ENCODE measurements around the gene SIN3A.

Gene SIN3A

GRCh38 chr15:75371901-75372688 is 79.4 kb downstream of the SIN3A start:
- no peak for DNase-seq
- TF ChIP-seq GATA1 (IDR thresholded peaks at IDR 0.05; ENCODE audit: low read depth, low read length), result no peak
- no peak for TF ChIP-seq POLR2A (IDR thresholded peaks at IDR 0.05; ENCODE audit: low read length)

DNA sequence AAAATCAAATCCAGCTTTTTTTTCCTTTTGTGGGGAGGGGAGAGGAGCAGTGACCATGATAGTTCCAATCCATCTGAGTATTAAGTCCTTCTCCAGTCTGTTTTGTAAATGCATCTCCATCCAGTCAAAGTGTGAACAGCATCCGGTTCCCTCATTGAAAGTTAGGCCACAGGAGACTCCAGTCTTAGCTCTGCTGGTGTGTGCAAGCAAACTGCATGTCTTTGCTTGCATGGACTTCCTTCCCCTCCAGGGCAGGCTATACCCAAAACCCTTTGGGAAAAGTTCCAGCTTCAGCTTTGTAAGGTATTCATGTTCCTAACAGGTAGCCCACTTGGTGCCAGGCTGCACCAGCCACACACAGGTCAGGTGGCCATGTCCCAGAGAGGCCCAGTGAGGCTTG is 80.0 kb downstream of the SIN3A start:
- no peak for DNase-seq
- no peak for TF ChIP-seq GATA1 (IDR thresholded peaks at IDR 0.05; ENCODE audit: low read depth, low read length)
- no peak for TF ChIP-seq POLR2A (IDR thresholded peaks at IDR 0.05; ENCODE audit: low read length)

DNA sequence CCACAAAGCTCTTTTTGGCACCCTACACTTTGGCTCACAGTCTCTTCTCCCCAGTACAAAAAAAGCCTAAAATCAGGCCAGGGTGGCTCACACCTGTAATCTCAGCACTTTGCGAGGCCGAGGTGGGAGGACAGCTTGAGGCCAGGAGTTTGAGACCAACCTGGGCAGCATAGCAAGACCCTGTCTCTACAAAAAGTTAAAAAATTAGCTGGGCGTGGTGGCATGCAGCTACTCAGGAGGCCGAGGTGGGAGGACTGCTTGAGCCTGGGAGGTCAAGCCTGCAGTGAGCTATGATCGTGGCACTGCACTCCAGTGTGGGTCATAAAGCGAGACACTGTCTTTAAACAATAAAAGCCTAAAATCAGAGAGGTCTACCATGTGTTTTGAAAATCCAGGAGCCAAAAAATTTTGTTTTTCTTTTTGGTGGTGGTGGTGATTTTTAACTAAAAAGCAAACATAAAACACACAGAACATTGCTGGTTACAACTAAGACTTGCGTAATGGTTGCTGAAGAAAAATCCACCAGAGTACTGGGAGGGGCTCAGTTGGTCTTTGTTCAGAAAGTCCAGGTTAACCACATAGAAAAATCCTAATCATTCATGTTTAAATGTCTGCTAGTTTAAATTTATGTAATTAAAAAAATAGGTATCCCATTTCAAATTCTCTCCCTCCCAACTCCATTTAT is 81.5 kb downstream of the SIN3A start:
- TF ChIP-seq GATA1 (IDR thresholded peaks at IDR 0.05; ENCODE audit: low read depth, low read length), result no peak
- no peak for TF ChIP-seq POLR2A (IDR thresholded peaks at IDR 0.05; ENCODE audit: low read length)
- no peak for DNase-seq

DNA sequence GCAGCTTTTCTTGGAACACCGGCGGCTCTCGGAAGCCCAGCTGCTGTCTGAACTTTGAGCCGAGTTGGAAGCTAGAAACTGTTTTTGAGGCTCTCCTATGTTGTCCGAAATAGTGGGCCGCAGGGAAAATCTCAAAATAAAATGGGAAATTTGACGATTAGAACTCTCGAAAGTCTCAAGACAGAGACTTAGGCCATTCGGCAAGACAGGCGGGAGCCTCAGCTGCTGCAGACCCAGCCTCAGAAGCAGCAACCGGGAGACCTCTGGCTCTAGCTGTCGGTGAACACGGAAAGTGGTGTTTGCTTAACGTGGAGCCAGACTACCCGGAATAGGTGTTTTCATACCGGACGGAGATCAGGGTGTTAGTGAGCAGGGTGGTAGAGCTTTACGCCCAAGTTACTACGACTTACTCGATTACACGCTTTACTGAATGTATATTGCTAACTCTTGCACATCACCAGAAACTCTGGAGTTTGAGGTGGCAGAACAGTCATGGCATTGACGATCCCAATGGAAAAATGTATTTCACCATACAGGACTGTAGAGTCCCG is 82.7 kb downstream of the SIN3A start:
- DNase-seq, result peak in 1 of 2 experiments; percentile 62
- TF ChIP-seq GATA1 (IDR thresholded peaks at IDR 0.05; ENCODE audit: low read depth, low read length) (no peak), POLR2A (IDR thresholded peaks at IDR 0.05; ENCODE audit: low read length) (no peak)

DNA sequence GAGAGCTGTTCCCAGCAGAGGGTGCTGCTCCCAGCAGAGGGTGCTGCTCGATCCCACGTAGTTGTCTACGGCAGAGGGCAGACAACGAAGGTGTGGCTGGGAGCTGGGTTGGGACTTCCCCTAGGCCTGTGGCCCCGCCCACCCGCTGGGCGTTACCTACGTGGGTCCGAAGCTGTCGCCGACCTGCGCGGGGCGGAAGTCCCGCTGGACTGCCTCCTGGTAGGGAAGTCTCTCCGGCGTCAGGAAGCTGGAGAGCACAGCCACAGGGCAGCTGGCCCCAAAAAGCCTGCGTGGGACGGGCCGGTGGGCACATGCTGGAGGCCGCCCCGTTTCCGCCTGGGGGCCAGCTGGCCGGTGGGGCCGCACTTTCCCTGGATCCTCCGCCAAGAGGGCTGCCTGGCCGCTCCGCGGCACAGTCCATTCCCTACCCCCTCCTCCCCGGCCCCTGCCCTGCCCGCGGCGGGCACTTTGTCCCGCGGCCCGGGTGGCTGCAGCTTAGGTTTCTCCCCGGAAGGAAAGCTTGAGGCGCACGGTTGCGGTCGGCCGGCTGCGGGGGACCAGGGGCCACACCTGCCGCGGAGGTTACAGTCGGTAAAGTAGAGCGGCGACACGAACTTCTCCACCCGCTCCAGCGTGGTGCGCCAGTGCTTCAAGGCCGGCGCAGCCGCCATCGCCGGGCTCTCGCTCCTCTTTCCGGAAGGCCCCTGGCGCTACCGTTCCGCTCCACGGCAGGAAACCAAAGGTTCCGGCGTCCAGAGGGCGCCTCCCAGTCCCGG is 83.4 kb downstream of the SIN3A start, which contains the start of gene MAN2C1:
TSS of gene MAN2C1 (minus strand) at position 695 of the 776 bp plus-strand sequence. CDS start at position 671, 24 bp downstream.
- DNase-seq, result peak; percentile 96 to 98
- TF ChIP-seq POLR2A (IDR thresholded peaks at IDR 0.05; ENCODE audit: low read length), result peak; percentile 94
- no peak for TF ChIP-seq GATA1 (IDR thresholded peaks at IDR 0.05; ENCODE audit: low read depth, low read length)

DNA sequence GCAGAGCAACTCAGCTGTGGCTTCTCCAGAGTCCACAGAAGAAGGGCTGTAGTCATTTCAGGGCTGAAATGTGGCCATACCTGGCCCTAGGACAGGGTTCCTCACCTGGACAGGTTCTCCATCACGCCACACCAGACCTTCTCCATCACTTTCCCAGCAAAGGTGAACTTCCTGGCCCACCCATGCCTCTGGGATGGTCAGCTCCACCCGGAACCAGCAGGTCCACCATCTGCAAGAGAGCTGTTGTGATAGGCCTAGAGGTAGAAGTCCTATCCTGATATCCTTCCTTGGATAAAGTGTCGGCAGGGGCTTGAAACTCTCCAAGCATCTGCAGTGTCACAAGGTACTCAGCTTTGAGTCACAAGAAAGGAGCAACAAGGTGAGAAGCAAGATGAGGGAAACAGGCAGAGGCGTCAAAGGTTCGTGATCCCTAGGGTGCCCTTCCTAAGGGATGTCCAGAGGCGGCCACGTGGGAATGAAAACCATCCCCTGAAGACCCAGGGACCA is 84.0 kb downstream of the SIN3A start:
- no peak for DNase-seq
- TF ChIP-seq POLR2A (IDR thresholded peaks at IDR 0.05; ENCODE audit: low read length) (no peak), GATA1 (IDR thresholded peaks at IDR 0.05; ENCODE audit: low read depth, low read length) (no peak)

GRCh38 chr15:75367006-75367405 is 84.5 kb downstream of the SIN3A start:
- TF ChIP-seq GATA1 (IDR thresholded peaks at IDR 0.05; ENCODE audit: low read depth, low read length) (no peak), POLR2A (IDR thresholded peaks at IDR 0.05; ENCODE audit: low read length) (no peak)
- peak; percentile 38 to 43 for DNase-seq

GRCh38 chr15:75366163-75366562 is 85.3 kb downstream of the SIN3A start:
- TF ChIP-seq POLR2A (IDR thresholded peaks at IDR 0.05; ENCODE audit: low read length) (no peak), GATA1 (IDR thresholded peaks at IDR 0.05; ENCODE audit: low read depth, low read length) (no peak)
- DNase-seq, result no peak

- no peak for TF ChIP-seq POLR2A (IDR thresholded peaks at IDR 0.05; ENCODE audit: low read length)
- TF ChIP-seq GATA1 (IDR thresholded peaks at IDR 0.05; ENCODE audit: low read depth, low read length), result no peak
- no peak for DNase-seq
These were observed 86.6 kb downstream of the SIN3A start for GRCh38 chr15:75364881-75365280.

- DNase-seq, result no peak
- no peak for TF ChIP-seq GATA1 (IDR thresholded peaks at IDR 0.05; ENCODE audit: low read depth, low read length)
- TF ChIP-seq POLR2A (IDR thresholded peaks at IDR 0.05; ENCODE audit: low read length), result no peak
These were observed 87.7 kb downstream of the SIN3A start for GRCh38 chr15:75363786-75364185.

- DNase-seq, result no peak
- no peak for TF ChIP-seq POLR2A (IDR thresholded peaks at IDR 0.05; ENCODE audit: low read length)
- no peak for TF ChIP-seq GATA1 (IDR thresholded peaks at IDR 0.05; ENCODE audit: low read depth, low read length)
These were observed 88.7 kb downstream of the SIN3A start for GRCh38 chr15:75362642-75363249.

GRCh38 chr15:75361989-75362641 is 89.4 kb downstream of the SIN3A start:
- no peak for TF ChIP-seq GATA1 (IDR thresholded peaks at IDR 0.05; ENCODE audit: low read depth, low read length)
- TF ChIP-seq POLR2A (IDR thresholded peaks at IDR 0.05; ENCODE audit: low read length), result peak; percentile 19
- DNase-seq, result no peak

Measured in erythroblast (primary cell).